HG02943 (cell line): Measurements from ENCODE around the gene OPN1SW.

Source experiments
- ATAC-seq: cut with Tn5 transposase; IDR thresholded peaks from one replicate; pipeline ENCODE4 v1.9.1; 2021; ENCODE audit warnings: mild to moderate bottlenecking, low read depth, moderate library complexity; ENCODE audit not compliant: unreplicated experiment

OPN1SW gene

DNA sequence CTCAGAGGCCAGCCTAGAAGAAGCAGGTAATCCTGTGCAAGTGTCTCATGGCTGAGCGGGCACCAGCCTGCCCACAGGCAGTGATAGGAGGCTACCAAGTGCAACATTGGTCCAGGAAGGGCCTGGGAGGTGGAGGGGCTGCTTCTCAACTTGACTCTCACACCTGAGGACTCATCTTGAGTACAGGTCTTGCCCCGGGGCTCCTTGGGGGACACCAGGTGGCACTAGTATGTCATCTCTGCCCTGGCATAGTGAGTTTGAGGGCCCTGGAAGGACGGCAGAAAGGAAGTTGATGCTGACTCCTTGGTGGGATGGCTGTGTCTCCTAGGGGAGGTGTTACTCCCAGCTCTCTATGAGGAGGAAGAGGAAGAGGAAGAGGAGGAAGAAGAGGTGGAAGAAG lies 18.4 kb upstream of the OPN1SW start:
- ATAC-seq, result no peak

DNA sequence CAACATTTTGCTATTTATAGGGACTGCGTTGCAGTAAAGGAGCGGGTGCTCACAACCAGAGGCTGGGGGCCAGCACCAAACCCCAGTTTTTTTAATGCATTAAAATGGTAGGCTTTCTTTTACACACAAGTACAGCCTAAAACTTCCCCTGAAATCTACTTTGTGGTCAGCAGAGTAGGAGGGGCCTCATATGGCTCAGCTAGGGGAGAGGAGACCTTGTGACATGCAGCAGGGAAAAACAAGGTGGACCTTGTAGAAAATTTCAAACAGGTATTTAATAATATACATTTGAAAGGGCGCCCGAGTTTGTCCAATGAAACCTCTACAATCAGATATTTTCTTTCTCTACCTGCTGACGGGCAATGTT lies 17.6 kb upstream of the OPN1SW start:
- ATAC-seq, result no peak

DNA sequence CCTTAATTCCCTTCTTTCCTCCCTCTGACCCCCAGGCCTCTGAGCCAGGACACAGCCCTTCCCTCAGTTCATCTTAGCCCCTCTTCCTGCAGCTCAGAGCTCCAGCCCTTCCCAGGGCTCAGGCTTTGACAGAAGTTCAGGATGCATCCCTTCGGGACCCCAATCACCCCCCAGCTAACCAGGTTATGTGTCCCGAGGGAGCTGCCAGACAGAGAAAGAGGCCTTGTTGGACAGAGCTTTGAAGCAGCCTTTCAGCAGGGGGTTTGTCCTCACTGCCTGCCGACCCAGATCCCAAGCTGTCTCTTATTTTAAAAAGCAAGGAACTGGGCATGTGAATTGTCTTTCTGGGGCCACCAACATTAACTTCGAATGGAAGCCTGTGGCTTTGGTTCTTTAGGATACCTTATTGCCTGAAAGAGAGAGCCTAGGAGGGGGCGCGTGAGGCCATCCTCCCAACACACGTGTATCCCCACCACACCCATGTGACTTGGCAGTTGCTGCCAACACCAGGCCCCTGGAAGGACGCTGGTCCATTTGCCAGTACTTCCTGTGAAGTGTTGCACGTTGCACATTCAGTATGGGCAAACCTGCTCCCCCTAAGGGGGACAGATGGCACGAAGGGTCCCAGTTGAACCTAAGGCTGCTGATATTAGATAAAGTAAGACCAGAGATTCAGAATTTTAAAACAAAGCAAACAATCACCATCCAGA lies 17.0 kb upstream of the OPN1SW start:
- ATAC-seq, result no peak

DNA sequence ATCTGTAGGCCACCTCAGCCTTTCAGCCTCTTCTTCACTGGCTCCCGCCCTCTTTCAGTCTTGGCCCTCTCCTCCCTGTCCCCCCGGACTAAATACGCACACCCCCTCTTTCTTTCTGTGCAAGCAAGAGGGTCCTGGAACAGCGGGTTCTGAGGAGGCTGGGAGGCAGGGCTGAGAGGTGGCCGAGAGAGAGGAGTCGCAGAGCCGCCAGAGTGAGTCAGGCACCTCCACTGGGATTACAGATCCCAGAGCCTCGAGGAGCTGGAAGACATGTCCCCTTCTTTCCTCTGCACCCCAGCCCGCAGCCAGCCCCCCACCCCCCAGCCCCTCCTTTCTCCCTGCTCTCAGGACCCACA lies 16.4 kb upstream of the OPN1SW start:
- no peak for ATAC-seq

DNA sequence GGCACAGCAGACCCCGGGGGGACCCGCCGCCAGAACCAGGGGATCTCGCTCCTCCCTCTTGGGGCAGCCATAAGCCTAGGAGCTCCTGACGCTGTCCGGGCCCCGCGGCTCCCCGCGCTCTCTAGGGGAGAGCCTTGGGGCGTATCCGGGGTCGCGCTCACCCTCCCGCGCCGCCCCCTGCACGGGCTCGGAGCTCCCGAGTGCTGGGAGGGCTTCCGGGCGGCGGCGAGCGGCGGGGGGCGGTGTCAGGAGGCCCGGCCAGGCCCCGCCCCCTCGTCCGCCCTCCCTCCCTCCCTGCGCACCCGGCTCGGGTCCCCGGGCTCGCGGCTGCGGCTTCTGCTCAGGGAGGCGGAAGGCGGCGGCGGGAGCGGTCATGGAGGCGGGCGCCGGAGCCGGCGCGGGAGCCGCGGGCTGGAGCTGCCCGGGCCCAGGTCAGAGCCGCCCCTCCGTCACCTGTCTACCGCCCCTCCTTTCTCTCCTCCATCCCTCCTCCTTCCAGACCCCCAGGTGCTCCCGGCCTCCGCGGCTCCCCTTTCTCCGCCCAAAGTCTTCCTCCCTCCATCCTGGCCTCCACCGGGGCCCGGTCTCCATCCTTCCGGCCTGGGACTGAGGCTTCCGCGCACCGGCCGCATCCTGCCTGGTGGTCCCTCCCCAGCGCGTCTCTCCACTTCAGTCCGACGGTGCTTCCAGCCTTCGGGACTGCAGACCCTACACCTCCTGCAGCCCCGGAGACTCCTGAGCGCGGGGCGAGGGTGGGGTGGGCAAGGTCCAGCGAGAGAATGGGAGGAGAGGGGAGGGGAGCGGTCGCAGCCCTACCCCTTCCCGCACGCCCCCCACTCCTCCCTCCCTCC lies 15.8 kb upstream of the OPN1SW start, which contains the start of gene CCDC136:
TSS of gene CCDC136 (plus strand) at position 848 of the 851 bp plus-strand sequence. CDS start 444 bp downstream, outside the sequence.
- ATAC-seq, result peak; percentile 68

DNA sequence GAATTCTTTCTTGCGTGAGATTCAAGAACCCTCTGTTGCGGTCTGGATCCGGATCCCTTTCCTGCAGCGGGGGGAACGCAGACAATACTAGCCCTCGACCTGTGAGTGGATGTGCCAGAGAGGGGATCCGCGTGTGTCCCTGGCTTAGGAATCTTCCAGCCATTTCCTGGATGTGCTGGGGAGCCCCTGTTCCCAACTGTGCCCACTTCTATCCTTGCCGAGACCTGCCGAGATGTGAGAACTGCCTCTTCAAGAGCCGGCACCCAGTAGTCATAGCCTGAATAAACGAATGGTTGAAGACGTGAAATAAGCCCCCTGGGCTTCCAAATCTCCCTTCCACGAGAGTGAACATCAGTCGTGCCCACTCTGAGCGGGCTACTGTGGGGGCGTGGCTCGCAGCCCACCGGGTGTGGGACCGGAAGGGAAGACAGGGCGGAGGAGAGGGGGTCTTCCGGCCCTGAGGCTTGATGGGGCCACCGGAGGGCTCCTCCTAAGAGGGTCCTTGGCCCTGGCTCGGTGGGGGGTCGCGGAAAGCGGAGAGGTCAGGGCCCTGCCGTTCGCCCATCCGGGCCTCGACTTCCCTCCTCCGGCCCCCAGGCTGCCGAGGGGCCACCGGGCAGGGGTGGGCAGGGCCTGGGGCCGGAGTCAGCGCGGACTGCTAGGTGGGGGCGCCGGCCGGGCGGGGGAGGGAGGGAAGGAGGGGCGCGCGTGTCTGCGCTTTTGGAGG lies 14.9 kb upstream of the OPN1SW start:
- ATAC-seq, result no peak

DNA sequence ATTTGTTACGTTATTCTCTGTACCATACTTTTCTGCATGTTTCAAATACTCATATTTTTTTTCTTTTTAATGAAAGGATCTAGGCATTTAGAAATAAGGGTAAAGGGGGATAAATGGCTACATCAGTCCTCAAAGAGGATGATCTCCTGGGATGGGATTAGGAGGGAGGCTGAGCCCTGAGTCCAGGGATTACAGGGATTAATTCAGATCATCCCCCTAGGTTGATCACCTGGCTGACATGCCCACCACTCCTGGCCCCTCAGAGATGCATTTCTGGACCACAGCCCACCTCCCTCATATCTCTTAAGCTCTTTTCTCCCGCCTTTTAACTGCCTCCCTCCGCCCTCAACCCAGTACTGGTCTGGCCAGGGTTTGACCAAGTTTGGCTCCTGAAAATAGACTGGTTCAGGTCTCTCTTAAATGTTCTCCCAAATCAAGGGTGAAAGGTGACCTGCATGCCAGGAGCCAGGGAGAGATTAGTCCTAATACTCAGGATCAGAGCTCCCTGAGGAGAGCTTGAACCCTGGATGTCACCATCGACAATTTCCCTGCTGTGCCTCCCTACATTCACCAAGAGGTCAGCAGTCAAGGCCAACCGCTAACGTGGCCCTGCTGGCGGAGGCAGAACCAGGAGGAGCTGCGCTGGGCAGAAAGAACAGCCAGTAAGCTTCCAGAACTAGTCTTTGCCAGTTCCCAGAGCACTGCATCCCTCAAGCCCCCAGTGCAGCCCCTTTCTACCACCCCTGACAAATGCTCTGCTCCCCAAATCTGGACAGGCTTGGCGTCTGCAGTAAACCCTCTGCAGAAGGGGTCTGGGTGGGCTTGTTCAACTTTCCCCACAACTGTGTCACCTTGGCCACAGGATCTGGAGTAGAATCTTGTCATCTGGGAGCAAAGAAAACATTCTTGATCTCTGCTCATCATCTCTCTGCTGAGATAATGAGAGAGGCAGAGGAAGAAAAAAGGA lies 13.1 kb upstream of the OPN1SW start:
- no peak for ATAC-seq

DNA sequence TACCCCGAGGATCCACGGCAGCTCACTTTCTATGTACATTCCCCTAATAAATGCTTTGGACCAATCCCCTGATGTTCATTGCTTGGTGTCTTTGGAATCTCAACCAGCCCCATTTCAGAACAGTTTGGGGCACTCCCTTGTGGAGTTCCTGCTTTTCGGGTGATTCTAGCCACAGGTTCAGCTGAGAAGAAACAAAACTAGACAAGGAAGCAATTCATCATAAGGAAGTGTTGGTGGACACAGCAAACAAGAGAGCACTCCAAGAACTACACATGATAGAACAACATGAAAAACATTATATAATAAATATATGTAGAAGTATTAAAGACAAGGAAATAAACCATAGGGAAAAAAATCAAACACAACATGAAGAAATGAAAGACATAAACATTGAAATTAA lies 10.1 kb upstream of the OPN1SW start:
- no peak for ATAC-seq

DNA sequence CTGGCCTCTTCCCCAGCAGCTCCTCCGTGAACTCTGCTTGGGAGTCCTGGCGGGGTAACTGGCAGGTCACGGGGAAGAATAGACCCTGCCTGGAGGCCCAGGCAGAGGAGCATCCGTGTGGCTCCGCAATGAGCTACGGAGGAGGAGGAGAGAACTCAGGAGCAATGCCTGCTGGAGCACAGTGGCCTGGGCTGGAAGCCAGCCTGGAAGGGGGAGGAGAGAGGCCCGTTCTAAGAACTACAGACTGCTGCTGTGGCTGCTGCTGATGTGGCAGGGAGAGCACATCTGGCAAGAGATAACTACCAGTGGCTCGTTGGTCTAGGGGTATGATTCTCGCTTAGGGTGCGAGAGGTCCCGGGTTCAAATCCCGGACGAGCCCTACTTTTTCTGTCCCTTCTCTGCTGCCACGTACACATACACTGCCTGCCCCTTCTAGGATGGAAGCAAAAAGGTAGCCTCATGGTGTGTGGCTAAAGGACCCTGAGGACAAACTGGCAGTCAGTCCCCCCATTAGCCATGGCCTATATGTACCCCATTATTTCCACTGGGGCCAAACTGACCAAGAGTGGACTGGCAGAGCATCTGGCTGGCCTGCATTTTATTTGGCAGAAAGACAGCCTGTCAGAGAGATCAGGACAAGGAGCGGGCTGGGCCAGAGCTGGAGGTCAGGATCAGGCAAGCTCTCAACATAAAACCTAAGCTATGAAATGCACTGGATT lies 7.7 kb upstream of the OPN1SW start:
- no peak for ATAC-seq

DNA sequence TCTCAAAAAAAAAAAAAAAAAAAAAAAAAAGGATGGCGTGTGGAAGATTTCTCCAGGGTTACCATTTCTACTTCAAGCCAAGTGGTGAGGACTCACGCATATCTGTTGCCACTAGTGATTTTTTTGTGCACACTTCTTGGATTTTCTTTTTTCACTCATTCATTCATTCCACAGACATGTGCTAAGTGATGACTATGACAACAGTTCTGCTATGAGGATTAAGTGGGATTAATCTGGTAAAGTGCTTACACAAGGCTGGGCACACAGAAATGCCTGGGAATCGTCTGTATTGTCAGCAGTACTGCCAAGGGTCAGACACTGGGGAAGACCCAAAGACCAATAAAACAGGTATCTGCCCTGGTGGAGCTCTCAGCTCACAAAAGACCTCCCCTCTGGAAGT lies 6.3 kb upstream of the OPN1SW start:
- no peak for ATAC-seq

DNA sequence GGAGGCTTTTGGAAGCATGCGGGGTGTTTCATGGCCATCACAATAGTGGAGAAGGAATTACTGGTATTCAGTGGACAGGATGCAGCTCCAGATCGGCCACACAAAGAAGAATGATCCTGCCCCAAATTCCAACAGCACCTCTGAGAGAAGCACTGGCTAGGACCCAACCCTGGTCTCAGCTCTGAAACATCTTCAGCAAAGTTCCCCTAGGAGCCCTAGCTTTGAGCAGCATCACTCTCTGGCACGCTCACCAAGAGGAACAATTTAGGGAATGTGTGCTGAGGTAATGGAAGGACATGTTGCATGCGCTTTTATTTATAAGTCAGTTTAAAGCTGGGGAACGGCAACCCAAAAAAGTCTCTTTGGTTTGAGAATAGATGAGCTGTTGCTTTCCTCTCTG lies 5.5 kb upstream of the OPN1SW start:
- ATAC-seq, result no peak

DNA sequence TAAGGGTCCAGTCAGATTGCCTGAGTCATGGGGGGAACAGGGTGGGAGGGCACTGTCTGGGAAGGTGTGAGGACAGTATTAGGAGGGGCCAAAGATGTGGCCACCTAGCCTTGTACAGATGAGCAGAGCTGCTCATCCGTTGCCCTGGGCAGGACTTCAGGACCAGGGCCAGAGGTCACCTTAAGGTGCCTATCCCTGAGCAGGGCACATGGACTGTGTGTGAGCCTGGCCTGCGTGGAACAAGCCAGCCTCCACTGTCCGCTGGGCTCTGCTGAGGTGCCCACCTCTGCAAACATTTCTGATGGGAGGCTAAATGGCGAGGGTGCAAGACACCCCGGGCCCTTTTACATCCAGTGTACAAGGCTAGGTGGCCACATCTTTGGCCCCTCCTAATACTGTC lies 3.4 kb upstream of the OPN1SW start:
- ATAC-seq, result no peak

DNA sequence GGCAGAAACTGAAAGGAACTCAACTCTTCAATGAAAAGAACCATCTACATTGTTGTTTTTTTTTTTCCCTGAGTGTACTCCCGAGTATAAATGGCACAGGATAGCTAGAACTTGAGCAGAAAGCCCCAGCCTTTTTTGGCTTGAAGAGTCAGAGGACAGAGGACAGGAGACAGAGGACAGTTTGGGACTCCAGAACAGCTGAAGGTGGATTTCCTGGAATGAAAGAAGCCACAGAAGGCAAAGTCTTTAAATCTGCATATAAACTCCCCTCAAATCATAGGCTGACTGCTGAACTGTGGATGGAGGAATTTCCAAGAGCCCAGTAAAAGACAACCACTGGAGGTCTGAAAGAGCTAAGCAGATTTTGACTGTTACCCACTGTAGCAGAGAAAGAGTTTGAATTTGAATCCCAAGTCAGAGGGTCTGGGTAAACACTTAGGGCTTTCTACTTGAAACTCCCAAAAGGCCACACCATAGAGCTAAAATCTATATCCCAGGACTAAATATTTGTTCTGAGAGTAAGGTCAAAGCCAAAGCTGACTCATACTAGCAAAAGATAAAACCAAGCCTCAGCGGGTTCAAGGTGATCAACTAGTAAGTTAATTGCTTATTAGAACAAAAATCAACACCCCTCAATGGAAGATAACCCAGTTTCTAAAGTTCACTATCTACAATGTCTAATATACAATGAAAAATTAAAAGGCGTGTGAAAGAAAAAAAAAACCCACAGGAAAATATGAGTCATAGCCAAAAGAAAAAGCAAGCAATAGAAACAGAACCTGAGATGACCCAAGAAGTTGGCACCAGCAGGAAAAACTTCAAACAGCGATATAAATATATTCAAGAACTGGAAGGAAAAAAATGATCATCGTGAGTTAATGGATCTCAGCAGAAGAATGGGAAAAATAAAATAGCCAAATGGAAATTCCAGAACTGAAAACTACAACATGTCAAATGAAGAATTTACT lies 1.8 kb upstream of the OPN1SW start:
- no peak for ATAC-seq

DNA sequence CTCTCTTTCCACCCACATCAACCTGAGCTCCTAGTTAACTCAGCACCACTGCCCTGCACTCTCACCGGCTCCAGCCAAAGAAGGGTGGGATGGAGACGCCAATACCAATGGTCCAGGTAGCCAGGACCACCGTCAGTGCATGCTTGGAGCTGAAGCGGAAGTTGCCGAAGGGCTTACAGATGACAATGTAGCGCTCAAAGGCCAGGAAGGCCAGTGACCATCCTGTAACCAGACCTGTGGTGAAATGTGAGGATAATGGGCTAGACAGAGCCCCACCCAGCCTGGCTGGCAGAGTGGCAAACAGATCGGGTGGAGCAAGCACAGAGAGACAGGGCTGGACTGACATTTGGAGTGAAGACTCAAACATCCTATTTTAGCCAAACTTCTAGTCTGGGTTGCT lies 673 bp downstream of the OPN1SW start:
- ATAC-seq, result no peak

DNA sequence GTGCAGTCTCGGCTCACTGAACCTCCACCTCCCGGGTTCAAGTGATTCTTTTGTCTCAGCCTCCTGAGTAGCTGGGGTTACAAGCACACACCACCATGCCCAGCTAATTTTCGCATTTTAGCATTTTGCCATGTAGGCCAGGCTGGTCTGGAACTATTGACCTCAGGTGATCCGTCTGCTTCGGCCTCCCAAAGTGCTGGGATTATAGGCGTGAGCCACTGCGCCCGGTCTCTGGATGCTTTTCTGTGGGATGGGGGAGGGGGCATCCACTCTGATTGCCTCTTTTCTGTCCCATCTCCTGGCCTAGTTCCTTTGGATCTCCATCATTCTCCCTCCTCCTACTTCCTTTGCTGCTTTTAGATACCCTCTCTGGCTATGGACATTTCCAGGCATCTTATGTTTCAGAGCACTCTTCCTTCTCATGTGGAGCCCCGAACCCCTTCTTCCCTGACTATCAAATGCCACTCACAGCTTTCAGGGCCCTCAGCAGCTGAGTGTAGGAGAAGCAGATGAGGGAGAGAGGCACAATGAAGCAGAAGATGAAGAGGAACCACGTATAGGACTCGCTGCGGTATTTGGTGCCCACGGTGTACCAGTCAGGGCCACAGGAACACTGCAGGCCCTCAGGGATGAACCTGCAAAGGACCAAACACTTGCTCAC lies 1.4 kb downstream of the OPN1SW start:
- ATAC-seq, result no peak

DNA sequence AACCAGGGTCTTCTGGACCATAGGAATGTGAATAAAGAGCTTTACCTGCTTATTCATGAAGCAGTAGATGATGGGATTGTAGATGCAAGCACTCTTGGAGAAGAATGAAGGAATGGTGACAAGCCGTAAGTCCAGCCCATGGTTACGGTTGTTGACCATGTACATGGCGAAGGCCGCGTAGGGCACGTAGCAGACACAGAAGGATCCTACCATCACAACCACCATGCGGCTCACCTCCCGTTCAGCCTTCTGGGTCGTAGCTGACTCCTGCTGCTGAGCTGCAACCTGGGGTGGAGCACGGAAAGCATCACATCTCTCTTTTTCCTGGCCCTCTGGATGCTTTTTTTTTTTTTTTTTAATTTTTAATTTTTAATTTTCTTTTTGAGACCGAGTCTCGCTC lies 2.0 kb downstream of the OPN1SW start:
- no peak for ATAC-seq

DNA sequence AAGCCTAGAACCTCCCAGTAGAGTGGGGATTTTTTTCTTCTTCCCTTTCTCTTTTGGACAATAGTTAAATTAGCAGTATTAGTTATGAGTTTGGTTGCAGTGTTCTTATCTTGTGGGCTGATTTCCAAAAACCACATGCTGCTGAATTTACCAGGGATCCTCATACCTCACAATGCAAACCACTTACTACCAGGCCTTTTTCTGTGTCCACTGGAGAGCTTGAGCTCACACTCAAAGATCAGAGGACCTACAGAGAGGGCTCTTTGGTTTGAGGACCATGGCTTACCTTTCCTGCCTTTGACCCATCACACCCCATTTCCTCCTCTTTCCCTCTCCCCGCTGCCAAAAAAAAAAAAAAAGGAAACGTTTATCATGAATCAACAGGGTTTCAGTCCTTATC lies 5.4 kb downstream of the OPN1SW start:
- ATAC-seq, result no peak

DNA sequence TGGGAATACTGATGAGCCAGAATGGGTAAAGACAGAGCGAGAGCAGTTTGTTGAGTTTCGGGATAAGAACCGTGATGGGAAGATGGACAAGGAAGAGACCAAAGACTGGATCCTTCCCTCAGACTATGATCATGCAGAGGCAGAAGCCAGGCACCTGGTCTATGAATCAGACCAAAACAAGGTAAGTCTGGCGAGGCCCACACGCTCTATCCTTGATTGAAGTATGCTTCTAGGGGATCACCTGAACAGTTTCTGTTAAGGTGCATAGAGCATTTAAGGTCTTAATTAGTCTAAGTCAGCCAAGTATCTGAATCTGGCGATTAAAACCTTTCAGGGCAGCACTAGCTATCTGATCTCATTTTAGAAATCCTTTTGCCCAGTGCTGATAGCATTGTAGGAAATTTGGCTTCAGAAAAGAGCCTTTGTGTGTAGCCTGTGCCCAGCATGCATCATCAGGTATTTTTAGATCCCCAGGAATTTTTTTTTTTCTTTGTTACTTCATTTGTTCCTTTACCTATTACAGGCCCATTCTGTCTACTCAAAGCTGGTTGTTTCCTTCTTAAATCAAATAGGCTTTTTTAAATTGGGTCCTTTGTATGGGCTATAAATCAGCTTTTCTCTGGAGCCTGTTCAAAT lies 8.0 kb downstream of the OPN1SW start:
- no peak for ATAC-seq
